Glutamatergic neuron (in vitro differentiated cells): ENCODE data around the gene NUTF2. TPM values are rescaled to one million over a fixed set of nuclear protein-coding genes. Genes with fewer than 3 reads are reported as not detected.

Experiments
- DNase-seq: peaks from one replicate; pipeline ENCODE4 v3.0.0; 2022
- H3K27ac Mint-ChIP-seq: one replicate; pipeline ENCODE4 v1.8.0; 2020; ENCODE audit warnings: mild to moderate bottlenecking, mixed read lengths, inconsistent platforms; ENCODE audit not compliant: unreplicated experiment
- H3K27me3 Mint-ChIP-seq: one replicate; pipeline ENCODE4 v1.8.0; 2020; ENCODE audit warnings: mild to moderate bottlenecking, moderate library complexity, mixed read lengths, inconsistent platforms; ENCODE audit not compliant: unreplicated experiment
- H3K36me3 Mint-ChIP-seq: one replicate; pipeline ENCODE4 v1.8.0; 2020; ENCODE audit warnings: mild to moderate bottlenecking, mixed read lengths, inconsistent platforms; ENCODE audit not compliant: unreplicated experiment
- H3K4me1 Mint-ChIP-seq: one replicate; pipeline ENCODE4 v1.8.0; 2020; ENCODE audit warnings: mild to moderate bottlenecking, low read depth, mixed read lengths, inconsistent platforms; ENCODE audit not compliant: unreplicated experiment
- H3K4me3 Mint-ChIP-seq: one replicate; pipeline ENCODE4 v1.8.0; 2020; ENCODE audit warnings: mild to moderate bottlenecking, mixed read lengths, inconsistent platforms; ENCODE audit not compliant: unreplicated experiment
- H3K9me3 Mint-ChIP-seq: one replicate; pipeline ENCODE4 v1.8.0; 2020; ENCODE audit warnings: mild to moderate bottlenecking, moderate library complexity, mixed read lengths, inconsistent platforms; ENCODE audit not compliant: unreplicated experiment
- CTCF ChIP-seq: fragments of 200-600 bp; sonication (generic); IDR thresholded peaks from one replicate; pipeline ENCODE4 v1.5.0; 2021; ENCODE audit not compliant: partially characterized antibody, unreplicated experiment
- total RNA-seq: library from RNA; stranded (reverse); fragmentation: NEBNext Ultra II Directional; extraction: Animal tissue kit (Norgen Biotek cat#: 25700); gene quantifications from one replicate; pipeline ENCODE4 v1.2.1, GENCODE V29; 2021; ENCODE audit not compliant: unreplicated experiment

NUTF2 gene
- total RNA-seq, 1 donor from 2014 or later = 196 TPM

DNA sequence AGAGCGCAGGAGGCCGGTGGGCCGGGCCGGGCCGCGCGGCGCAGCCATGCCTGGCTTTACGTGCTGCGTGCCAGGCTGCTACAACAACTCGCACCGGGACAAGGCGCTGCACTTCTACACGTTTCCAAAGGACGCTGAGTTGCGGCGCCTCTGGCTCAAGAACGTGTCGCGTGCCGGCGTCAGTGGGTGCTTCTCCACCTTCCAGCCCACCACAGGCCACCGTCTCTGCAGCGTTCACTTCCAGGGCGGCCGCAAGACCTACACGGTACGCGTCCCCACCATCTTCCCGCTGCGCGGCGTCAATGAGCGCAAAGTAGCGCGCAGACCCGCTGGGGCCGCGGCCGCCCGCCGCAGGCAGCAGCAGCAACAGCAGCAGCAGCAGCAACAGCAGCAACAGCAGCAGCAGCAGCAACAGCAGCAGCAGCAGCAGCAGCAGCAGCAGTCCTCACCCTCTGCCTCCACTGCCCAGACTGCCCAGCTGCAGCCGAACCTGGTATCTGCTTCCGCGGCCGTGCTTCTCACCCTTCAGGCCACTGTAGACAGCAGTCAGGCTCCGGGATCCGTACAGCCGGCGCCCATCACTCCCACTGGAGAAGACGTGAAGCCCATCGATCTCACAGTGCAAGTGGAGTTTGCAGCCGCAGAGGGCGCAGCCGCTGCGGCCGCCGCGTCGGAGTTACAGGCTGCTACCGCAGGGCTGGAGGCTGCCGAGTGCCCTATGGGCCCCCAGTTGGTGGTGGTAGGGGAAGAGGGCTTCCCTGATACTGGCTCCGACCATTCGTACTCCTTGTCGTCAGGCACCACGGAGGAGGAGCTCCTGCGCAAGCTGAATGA, 4.0 kb upstream of the NUTF2 start:
- peak; percentile 79 for DNase-seq
- Mint-ChIP-seq H3K36me3 (no peaks in the 10 kb centered on the region), H3K27me3 (peaks cover 5% of the 10 kb centered on the region), H3K27ac (peak overlapping the region; percentile 95), H3K4me3 (peak overlapping the region; percentile 97), H3K9me3 (peaks cover 13% of the 10 kb centered on the region), H3K4me1 (peaks cover 26% of the 10 kb centered on the region)
- peak; percentile 25 for TF ChIP-seq CTCF

GRCh38 chr16:67843343-67843765, 3.4 kb upstream of the NUTF2 start:
- DNase-seq = no peak
- Mint-ChIP-seq H3K27ac (peak overlapping the region; percentile 95), H3K9me3 (peaks cover 15% of the 10 kb centered on the region)

DNA sequence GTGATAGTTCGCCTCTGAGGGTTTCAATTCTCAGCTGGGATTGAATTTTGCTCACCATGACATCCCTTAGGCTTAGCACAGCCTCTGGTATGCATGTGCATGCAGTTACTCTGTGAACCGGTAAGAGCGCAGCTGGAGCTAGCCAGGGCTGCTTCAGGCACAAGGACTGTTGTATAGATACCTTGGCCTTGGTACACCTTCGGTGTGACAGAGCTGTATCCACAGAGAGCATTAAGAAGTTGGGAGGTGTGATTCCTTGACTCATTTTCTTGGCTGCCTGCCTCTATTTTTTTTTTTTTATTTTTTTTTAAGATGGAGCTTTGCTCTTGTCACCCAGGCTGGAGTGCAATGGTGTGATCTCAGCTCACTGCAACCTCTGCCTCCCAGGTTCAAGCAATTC, 2.2 kb upstream of the NUTF2 start:
- H3K4me1 Mint-ChIP-seq = peaks cover 32% of the 10 kb centered on the region
- no peaks in the 10 kb centered on the region for H3K36me3 Mint-ChIP-seq
- H3K9me3 Mint-ChIP-seq = peaks cover 15% of the 10 kb centered on the region
- H3K4me3 Mint-ChIP-seq = peak overlapping the region; percentile 97
- no peak for TF ChIP-seq CTCF
- no peak for DNase-seq
- H3K27ac Mint-ChIP-seq = peak overlapping the region; percentile 48
- H3K27me3 Mint-ChIP-seq = peaks cover 3% of the 10 kb centered on the region

More at GRCh38 chr16:67843343-67843765, 3.4 kb upstream of the NUTF2 start:
- peaks cover 30% of the 10 kb centered on the region for H3K4me1 Mint-ChIP-seq
- TF ChIP-seq CTCF = no peak
- H3K36me3 Mint-ChIP-seq = no peaks in the 10 kb centered on the region
- H3K4me3 Mint-ChIP-seq = peak overlapping the region; percentile 97
- peaks cover 3% of the 10 kb centered on the region for H3K27me3 Mint-ChIP-seq

DNA sequence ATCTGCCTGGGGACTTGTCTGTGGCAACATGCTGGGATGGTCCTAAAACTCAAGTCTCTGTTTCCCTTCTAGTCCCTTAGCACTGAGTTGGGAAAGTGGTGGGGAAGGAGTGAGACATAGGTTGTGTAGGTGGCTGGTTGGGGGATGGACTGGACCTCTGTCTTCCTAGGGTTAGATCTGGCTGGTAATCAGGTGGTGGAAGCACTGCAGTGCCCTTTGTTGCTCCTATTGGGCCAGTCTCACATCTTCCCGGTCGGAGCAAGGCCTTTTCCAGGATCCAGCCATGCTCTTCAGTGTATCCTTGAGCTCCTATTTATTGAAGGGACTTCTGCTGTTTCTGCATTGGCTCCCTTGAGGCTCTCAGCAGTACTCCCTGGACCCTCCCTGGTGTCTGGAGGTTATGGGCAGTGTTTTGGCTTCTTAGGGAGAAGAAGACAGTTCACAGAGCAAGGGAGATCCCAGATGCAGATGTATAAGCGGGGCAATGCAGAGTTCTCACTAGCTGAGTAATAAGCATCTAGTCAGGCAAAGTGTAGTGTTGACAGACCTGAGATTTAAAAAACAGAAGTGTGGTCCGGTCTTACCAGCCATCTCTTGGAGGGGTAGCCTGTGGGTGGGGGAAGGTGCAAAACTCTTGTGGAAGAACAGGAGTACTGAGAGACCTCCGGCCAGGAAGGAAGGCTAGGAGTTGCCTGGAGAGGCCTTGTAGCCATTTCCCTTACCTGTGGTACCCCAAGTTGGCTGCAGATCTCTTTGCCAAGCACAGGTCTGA, 1.3 kb upstream of the NUTF2 start:
- Mint-ChIP-seq H3K4me1 (peaks cover 32% of the 10 kb centered on the region), H3K9me3 (peaks cover 15% of the 10 kb centered on the region), H3K27ac (peak overlapping the region; percentile 96), H3K4me3 (peak overlapping the region; percentile 97), H3K36me3 (no peaks in the 10 kb centered on the region), H3K27me3 (peaks cover 3% of the 10 kb centered on the region)
- TF ChIP-seq CTCF = no peak
- DNase-seq = no peak

GRCh38 chr16:67846063-67846319, 742 bp upstream of the NUTF2 start:
- Mint-ChIP-seq H3K36me3 (no peaks in the 10 kb centered on the region), H3K4me1 (peaks cover 32% of the 10 kb centered on the region)
- no peak for DNase-seq

More at GRCh38 chr16:67846063-67846319, 742 bp upstream of the NUTF2 start:
- Mint-ChIP-seq H3K9me3 (peaks cover 15% of the 10 kb centered on the region), H3K4me3 (peak overlapping the region; percentile 97), H3K27ac (peak overlapping the region; percentile 96), H3K27me3 (peaks cover 3% of the 10 kb centered on the region)
- no peak for TF ChIP-seq CTCF
